RWPE1 (cell line): Measurements from ENCODE around the gene HS6ST1.

Source experiments
- CTCF ChIA-PET: fragments of 350-600 bp; sonication (Branson Sonifier 250); formaldehyde crosslinking; extraction: SDS; loops from one replicate; lab custom pipeline; 2021; lab: Yijun Ruan, JAX
- POLR2A ChIA-PET: fragments of 400-600 bp; formaldehyde crosslinking; extraction: SDS; loops from one replicate; lab custom pipeline; 2020; ENCODE audit warnings: antibody characterized with exemption; ENCODE audit not compliant: low non-redundant PET; lab: Yijun Ruan, JAX
- DNase-seq: peaks from one replicate; pipeline ENCODE4 v3.0.0; 2012; ENCODE audit warnings: low spot score
- H3K27ac ChIP-seq: fragments of 450-650 bp; 2 replicates; pipeline ENCODE4 v1.5.1; 2017
- TF ChIP-seq, protein P1 (sequence below): fragments of 450-650 bp; conservative IDR thresholded peaks from 2 replicates; pipeline ENCODE4 v1.5.1; 2017; ENCODE audit warnings: low read depth, mild to moderate bottlenecking

HS6ST1 gene

DNA sequence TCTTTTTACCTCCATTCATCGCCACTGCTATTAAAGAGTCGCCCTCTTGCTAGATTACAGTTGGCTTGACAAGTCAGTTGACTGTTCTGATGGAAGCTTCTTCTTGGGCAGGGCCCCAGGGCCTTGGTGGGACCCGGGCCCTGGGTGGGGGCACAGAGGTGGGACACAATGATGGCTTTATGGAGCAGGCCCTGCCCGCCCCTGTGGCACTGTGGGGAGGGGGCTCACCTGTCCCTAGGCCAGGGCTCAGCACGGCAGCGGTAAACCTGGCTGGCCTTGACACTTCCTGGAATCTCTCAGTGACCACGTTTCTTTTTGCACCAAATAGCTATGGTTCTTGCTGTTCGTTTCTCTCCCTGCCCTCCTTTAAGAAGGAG is 4.9 kb upstream of the HS6ST1 start:
- CTCF ChIA-PET, result interaction anchor here (0.5 kb wide), 1 partner anchor 348 kb away, joined by 3 read pairs; no protein-coding TSS in a partner anchor
- no peak for DNase-seq
- H3K27ac ChIP-seq, result no peak overlapping the region
- POLR2A ChIA-PET, result interaction anchor here (0.7 kb wide), 1 partner anchor 956 kb away, joined by 3 read pairs; no protein-coding TSS in a partner anchor
- TF ChIP-seq, protein P1, sequence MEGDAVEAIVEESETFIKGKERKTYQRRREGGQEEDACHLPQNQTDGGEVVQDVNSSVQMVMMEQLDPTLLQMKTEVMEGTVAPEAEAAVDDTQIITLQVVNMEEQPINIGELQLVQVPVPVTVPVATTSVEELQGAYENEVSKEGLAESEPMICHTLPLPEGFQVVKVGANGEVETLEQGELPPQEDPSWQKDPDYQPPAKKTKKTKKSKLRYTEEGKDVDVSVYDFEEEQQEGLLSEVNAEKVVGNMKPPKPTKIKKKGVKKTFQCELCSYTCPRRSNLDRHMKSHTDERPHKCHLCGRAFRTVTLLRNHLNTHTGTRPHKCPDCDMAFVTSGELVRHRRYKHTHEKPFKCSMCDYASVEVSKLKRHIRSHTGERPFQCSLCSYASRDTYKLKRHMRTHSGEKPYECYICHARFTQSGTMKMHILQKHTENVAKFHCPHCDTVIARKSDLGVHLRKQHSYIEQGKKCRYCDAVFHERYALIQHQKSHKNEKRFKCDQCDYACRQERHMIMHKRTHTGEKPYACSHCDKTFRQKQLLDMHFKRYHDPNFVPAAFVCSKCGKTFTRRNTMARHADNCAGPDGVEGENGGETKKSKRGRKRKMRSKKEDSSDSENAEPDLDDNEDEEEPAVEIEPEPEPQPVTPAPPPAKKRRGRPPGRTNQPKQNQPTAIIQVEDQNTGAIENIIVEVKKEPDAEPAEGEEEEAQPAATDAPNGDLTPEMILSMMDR, result no peak

DNA sequence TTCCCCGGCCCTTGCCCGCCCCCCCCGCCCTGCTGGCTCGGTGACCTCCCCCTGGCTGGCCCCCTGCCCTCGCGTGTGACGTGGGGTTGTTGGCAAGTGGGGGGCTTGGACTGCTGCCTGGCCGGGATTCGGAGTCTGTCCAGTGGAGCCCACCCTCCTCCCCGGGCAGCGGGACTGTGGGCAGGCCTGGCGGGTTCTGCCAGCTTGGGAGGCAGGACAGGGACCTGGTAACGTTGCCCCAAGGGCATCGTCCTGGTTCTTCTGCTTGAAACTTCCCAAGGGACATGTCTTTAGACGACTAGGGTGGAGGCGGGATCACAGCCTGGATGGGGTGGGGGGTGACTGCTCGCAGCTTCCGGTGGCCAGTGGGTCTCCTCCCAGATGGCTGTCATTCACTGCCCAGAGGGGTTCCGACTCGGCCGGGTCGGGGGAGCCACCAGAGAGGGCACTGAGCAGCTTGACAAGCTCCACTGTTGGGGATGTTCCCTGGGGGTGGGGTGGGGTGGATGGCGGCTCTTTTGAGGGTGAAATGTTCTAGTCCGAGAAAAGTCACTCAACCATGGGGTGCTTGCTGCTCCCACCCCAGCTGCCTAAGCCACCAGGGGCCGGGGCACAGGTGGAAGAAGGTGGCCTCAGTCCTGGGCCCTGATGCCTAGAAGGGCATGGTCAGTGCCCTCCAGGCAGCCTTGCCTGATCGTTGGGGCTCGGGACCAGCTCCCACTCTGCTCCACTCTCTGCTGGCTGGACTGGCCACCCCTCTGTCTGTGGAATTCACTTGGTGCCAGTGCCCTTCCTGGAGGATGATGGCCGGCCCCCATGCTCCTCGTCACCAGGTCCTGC is 4.3 kb upstream of the HS6ST1 start:
- peak overlapping the region; percentile 58; the same call in 1 of the 2 replicates for H3K27ac ChIP-seq
- POLR2A ChIA-PET, result interaction anchor here (0.7 kb wide), 1 partner anchor 957 kb away, joined by 3 read pairs; no protein-coding TSS in a partner anchor
- TF ChIP-seq, protein P1, result no peak
- CTCF ChIA-PET, result interaction anchor here (0.5 kb wide), 1 partner anchor 349 kb away, joined by 3 read pairs; no protein-coding TSS in a partner anchor
- DNase-seq, result no peak

DNA sequence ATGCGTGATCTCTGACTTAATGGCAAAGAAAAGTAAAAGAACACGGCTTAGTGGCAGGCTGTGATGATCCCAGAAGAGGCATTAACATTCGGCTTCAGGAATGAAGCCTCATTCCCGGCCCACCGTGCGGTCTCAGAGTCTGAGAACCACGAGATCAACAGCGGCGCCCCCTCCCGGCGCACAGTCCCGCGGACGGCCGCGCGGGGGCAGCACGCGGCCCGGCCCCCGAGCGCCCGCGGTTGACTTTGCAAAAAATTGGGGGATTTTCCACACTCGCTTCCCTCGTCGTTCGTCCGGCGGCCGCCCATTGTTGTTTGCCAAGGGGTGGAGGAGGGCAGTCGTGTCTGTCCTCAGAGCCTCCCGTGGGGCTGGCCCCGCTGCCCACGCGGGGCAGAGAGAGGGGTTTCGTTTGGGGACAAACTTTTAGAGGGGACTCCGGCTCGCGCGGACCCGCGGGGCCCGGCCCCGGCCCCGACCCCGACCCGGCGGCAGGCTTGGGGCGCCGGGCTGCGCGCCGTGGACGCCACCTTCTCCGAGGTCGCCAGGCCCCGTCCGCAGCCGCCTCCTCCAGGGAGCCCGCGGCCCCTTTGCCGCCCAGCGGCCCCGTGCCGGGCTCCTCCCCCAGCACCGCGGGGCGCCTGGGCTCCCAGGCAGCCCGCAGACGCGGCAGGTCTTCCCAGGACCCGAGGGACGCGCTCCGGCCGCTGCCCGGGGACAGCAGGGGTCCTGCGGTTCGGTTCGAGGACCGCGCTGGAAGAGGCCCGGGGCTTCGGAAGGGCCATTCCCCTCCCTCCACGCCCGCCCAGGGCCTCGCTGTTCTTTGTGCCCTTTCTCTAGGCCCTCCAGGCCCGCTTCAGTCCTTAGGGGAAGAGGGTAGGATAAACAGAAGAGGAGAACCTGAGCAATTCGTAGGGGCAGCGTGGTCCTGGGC is 3.4 kb upstream of the HS6ST1 start:
- ChIA-PET CTCF (interaction anchor here (0.6 to 0.9 kb wide), 5 partner anchors 12 to 932 kb away, joined by 3 to 5 read pairs (median 4); no protein-coding TSS in a partner anchor), POLR2A (no interaction called here)
- peak overlapping the region; percentile 58 for H3K27ac ChIP-seq

DNA sequence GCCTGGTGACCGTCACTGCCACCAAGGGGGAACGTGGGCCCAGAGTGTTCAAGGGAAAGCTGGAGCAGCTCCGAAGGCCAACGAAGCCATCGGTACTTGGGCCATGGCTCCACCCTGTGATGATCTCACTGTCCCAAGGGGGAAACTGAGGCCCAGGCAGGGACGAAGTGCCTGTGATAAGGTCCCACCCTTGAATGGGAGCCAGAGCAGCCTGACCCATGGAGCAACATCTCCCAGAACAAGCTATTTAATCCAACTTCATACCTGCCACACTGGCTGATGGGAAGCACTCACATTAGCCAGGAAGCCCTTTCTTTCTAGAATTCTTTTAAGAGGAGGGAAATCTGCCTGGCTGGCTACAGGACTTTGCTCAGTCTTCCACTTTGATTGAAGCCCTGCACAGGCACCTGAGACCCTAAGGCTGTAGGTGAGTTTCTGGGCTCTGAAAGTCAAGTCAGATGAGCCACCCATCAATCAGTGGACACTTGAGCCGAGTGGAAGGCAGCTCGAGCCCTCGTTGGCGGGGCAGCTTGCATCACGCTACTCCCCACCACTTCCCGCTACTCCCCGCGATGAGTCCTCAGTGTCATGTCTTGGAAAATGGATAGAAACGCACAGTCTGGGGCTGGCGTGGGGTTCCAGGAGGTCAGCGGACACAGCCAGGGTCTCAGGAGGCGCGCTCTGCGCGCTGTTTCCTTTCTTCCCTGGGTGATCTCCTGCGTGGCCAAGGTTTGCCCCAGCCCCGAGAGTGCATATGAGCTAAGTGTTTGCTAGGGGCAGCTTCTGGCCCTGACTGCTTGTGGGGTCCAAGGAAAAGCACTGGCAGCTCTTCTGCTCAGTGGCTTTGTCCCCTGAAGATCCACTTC is 2.5 kb upstream of the HS6ST1 start:
- TF ChIP-seq, protein P1, result no peak
- ChIA-PET CTCF (interaction anchor here (0.6 to 1.0 kb wide), 6 partner anchors 12 to 1428 kb away, joined by 3 to 5 read pairs (median 4); no protein-coding TSS in a partner anchor), POLR2A (no interaction called here)
- H3K27ac ChIP-seq, result 0 out of 2 replicates have a peak overlapping the region, but pooled peaks have one; percentile 58
- DNase-seq, result no peak

More for the DNA sequence above, 3.4 kb upstream of the HS6ST1 start:
- TF ChIP-seq, protein P1, result peak; percentile 96
- peak; percentile 86 for DNase-seq

DNA sequence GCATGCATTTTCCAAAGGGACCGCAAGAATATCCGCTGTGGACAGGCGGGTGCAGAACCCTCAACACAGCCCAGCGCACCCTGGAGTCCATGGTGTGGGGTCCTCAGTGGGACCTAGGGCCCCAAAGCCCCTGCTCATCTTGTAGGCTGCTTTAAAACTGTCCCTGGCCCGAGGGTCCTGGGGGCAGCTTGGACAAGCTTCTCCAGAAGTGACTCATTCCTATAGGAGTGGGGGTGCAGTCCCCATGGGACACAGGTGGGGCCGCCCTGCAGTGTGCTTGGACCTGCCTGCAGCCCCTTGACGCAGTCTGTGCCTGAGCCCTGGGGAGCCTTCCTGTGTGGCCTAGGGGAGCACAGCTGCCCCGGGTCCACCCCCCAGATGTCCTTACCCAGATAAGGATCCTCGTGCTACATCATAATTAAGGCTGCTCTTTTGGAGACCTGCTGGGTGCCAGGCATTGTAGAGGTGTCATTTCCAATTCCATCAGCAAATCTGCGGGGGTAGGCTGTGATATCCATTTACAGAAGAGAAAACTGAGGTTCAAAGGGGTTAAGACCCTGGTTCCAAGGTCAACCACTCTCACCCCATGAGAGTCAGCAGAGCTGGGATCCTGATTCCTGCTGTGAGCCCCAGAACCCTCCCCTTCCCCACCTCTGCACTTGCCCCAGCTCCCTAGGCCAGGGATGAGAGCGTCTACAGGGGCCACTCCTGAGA is 1.7 kb upstream of the HS6ST1 start:
- ChIA-PET POLR2A (no interaction called here), CTCF (interaction anchor here (1.0 kb wide), 1 partner anchor 1428 kb away, joined by 5 read pairs; no protein-coding TSS in a partner anchor)
- H3K27ac ChIP-seq, result no peak overlapping the region
- TF ChIP-seq, protein P1, result no peak
- no peak for DNase-seq
